ENCODE measurements around the gene ASCC3. TPM values are rescaled to one million over a fixed set of nuclear protein-coding genes. Genes with fewer than 3 reads are reported as not detected.
"Not testable (repeated sequence)": the region's sequence is repeated elsewhere in the genome, so short reads cannot be mapped to it uniquely, and the experiment has no call there.

ASCC3 gene
- total RNA-seq, 4 donors from 2014 or later, result 21.2 to 41.4 (median 28.5) TPM

GRCh38 chr6:100662264-100662663 lies 218.9 kb downstream of the ASCC3 start:
- 93% methylated on average over 6 of the region's 6 CpGs for WGBS, 2 donors (ENCODE audit: low coverage in 1 of 2)
- Histone ChIP-seq H3K4me1 (no peaks in the 10 kb centered on the region), H3K27ac (no peak overlapping the region), H3K27me3 (no peaks in the 10 kb centered on the region), H3K4me3 (no peak overlapping the region), H3K36me3 (peaks cover 0 to 7% of the 10 kb centered on the region in 2 donors), H3K9me3 (no peaks in the 10 kb centered on the region)
- ATAC-seq, result no peak
- TF ChIP-seq POLR2AphosphoS5 (IDR thresholded peaks at IDR 0.05) (no peak), CTCF (IDR thresholded peaks at IDR 0.05) (no peak), POLR2A (IDR thresholded peaks at IDR 0.05) (no peak), EP300 (IDR thresholded peaks at IDR 0.05) (no peak)

- Histone ChIP-seq H3K9me3 (no peaks in the 10 kb centered on the region), H3K4me3 (no peak overlapping the region), H3K27me3 (no peaks in the 10 kb centered on the region), H3K4me1 (no peaks in the 10 kb centered on the region), H3K36me3 (peaks cover 0 to 11% of the 10 kb centered on the region in 2 donors), H3K27ac (no peak overlapping the region)
- ATAC-seq, result no peak
- no peak for TF ChIP-seq EP300 (IDR thresholded peaks at IDR 0.05)
- no peak for TF ChIP-seq POLR2AphosphoS5 (IDR thresholded peaks at IDR 0.05)
- TF ChIP-seq POLR2A (IDR thresholded peaks at IDR 0.05), result no peak
- TF ChIP-seq CTCF (IDR thresholded peaks at IDR 0.05), result no peak
- WGBS, 2 donors (ENCODE audit: low coverage in 1 of 2), result 59 to 74% methylated on average over 2 of the region's 2 CpGs
Observed at GRCh38 chr6:100658486-100658885, 222.6 kb downstream of the ASCC3 start.

- no peak overlapping the region for H3K4me3 ChIP-seq
- no peaks in the 10 kb centered on the region for H3K27me3 ChIP-seq
- no peak for ATAC-seq
- no peaks in the 10 kb centered on the region for H3K4me1 ChIP-seq
- 91 to 92% methylated on average over 2 of the region's 2 CpGs for WGBS, 2 donors (ENCODE audit: low coverage in 1 of 2)
- H3K27ac ChIP-seq, result no peak overlapping the region
- TF ChIP-seq POLR2AphosphoS5 (IDR thresholded peaks at IDR 0.05), result no peak
- peak in 1 of 4 experiments; percentile 24 for TF ChIP-seq CTCF (IDR thresholded peaks at IDR 0.05)
- no peaks in the 10 kb centered on the region for H3K9me3 ChIP-seq
- H3K36me3 ChIP-seq, result peaks cover 0 to 15% of the 10 kb centered on the region in 2 donors
Observed at GRCh38 chr6:100657678-100658330, 223.3 kb downstream of the ASCC3 start.

DNA sequence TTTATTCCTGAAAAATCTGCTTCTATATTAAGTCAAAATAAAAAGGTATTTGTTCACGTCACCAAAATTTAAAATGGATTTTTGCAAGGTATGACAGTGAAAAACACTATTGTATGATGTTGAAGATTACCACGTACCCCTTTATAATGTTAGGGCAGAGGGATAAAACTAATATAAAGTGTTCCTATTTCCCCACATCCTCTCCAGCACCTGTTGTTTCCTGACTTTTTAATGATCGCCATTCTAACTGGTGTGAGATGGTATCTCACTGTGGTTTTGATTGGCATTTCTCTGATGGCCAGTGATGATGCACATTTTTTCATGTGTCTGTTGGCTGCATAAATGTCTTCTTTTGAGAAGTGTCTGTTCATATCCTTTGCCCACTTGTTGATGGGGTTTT lies 240.0 kb downstream of the ASCC3 start:
- H3K36me3 ChIP-seq, result peaks cover 12 to 86% of the 10 kb centered on the region in 2 donors
- not testable (repeated sequence) for ATAC-seq, H3K27me3 ChIP-seq, H3K4me1 ChIP-seq, H3K4me3 ChIP-seq, H3K9me3 ChIP-seq, H3K27ac ChIP-seq
- 95 to 96% methylated on average over 3 of the region's 3 CpGs for WGBS, 2 donors (ENCODE audit: low coverage in 1 of 2)

GRCh38 chr6:100633096-100633777 lies 247.9 kb downstream of the ASCC3 start:
- ATAC-seq, result no peak

More at GRCh38 chr6:100633096-100633777, 247.9 kb downstream of the ASCC3 start:
- Histone ChIP-seq H3K4me3 (no peak overlapping the region), H3K9me3 (no peaks in the 10 kb centered on the region), H3K36me3 (peaks cover 9 to 30% of the 10 kb centered on the region in 2 donors), H3K4me1 (no peaks in the 10 kb centered on the region), H3K27me3 (no peaks in the 10 kb centered on the region), H3K27ac (no peak overlapping the region)
- WGBS, 2 donors (ENCODE audit: low coverage in 1 of 2), result 70 to 81% methylated on average over 6 to 10 of the region's 10 CpGs
- TF ChIP-seq CTCF (IDR thresholded peaks at IDR 0.05) (no peak), POLR2A (IDR thresholded peaks at IDR 0.05) (no peak), EP300 (IDR thresholded peaks at IDR 0.05) (no peak), POLR2AphosphoS5 (IDR thresholded peaks at IDR 0.05) (no peak)
